Measurements from ENCODE around the gene PLXNB2.

PLXNB2 gene

GRCh38 chr22:50261615-50262459 is 45.6 kb downstream of the PLXNB2 start, which contains the start of gene MAPK12:
Gene MAPK12, minus strand, starts transcription at chr22:50261683. Its CDS starts 174 bp downstream, at chr22:50261509.
- peaks cover 13% of the 10 kb centered on the region for H3K4me1 ChIP-seq (ENCODE audit: control insufficient read depth, insufficient read depth, low read length)
- H3K27me3 ChIP-seq (ENCODE audit: control insufficient read depth, insufficient read depth, low read length), result peaks cover 39% of the 10 kb centered on the region
- no peak within 1 kb of the TSS for H3K27ac ChIP-seq (ENCODE audit: low read depth, low read length)
- no peak within 1 kb of the TSS for H3K9ac ChIP-seq (ENCODE audit: low read depth, low read length)
- H3K9me3 ChIP-seq (ENCODE audit: control insufficient read depth, insufficient read depth, low read length), result no peaks in the 10 kb centered on the region
- H3K4me3 ChIP-seq (ENCODE audit: low read depth, low read length), result peak within 1 kb of the TSS; percentile 64
- H3K36me3 ChIP-seq (ENCODE audit: control insufficient read depth, insufficient read depth, low read length), result 0 out of 2 replicates have a peak, but pooled peaks cover 3% of the 10 kb centered on the region

- Histone ChIP-seq H3K36me3 (ENCODE audit: control insufficient read depth, insufficient read depth, low read length) (peaks cover 3% of the 10 kb centered on the region; the same call in 1 of the 2 replicates), H3K4me1 (ENCODE audit: control insufficient read depth, insufficient read depth, low read length) (peaks cover 13% of the 10 kb centered on the region), H3K9ac (ENCODE audit: low read depth, low read length) (no peak overlapping the region), H3K4me3 (ENCODE audit: low read depth, low read length) (peak overlapping the region; percentile 64), H3K9me3 (ENCODE audit: control insufficient read depth, insufficient read depth, low read length) (no peaks in the 10 kb centered on the region), H3K27ac (ENCODE audit: low read depth, low read length) (no peak overlapping the region), H3K27me3 (ENCODE audit: control insufficient read depth, insufficient read depth, low read length) (peaks cover 30% of the 10 kb centered on the region)
Measured at GRCh38 chr22:50260801-50261614, 46.4 kb downstream of the PLXNB2 start.

GRCh38 chr22:50260434-50260800 is 47.0 kb downstream of the PLXNB2 start:
- Histone ChIP-seq H3K9me3 (ENCODE audit: control insufficient read depth, insufficient read depth, low read length) (no peaks in the 10 kb centered on the region), H3K4me3 (ENCODE audit: low read depth, low read length) (peak overlapping the region; percentile 64), H3K9ac (ENCODE audit: low read depth, low read length) (no peak overlapping the region), H3K27me3 (ENCODE audit: control insufficient read depth, insufficient read depth, low read length) (peaks cover 30% of the 10 kb centered on the region), H3K27ac (ENCODE audit: low read depth, low read length) (no peak overlapping the region), H3K4me1 (ENCODE audit: control insufficient read depth, insufficient read depth, low read length) (peaks cover 13% of the 10 kb centered on the region), H3K36me3 (ENCODE audit: control insufficient read depth, insufficient read depth, low read length) (peaks cover 7% of the 10 kb centered on the region; the same call in 1 of the 2 replicates)

- H3K4me1 ChIP-seq (ENCODE audit: control insufficient read depth, insufficient read depth, low read length), result peaks cover 13% of the 10 kb centered on the region
- H3K9ac ChIP-seq (ENCODE audit: low read depth, low read length), result no peak overlapping the region
- no peaks in the 10 kb centered on the region for H3K9me3 ChIP-seq (ENCODE audit: control insufficient read depth, insufficient read depth, low read length)
- no peak overlapping the region for H3K27ac ChIP-seq (ENCODE audit: low read depth, low read length)
- no peak overlapping the region for H3K4me3 ChIP-seq (ENCODE audit: low read depth, low read length)
- H3K36me3 ChIP-seq (ENCODE audit: control insufficient read depth, insufficient read depth, low read length), result peaks cover 7% of the 10 kb centered on the region; the same call in 1 of the 2 replicates
- H3K27me3 ChIP-seq (ENCODE audit: control insufficient read depth, insufficient read depth, low read length), result peaks cover 25% of the 10 kb centered on the region
Measured at GRCh38 chr22:50259302-50259701, 48.1 kb downstream of the PLXNB2 start.

GRCh38 chr22:50258361-50259292 is 48.8 kb downstream of the PLXNB2 start:
- H3K36me3 ChIP-seq (ENCODE audit: control insufficient read depth, insufficient read depth, low read length), result peaks cover 7% of the 10 kb centered on the region; the same call in 1 of the 2 replicates
- H3K4me1 ChIP-seq (ENCODE audit: control insufficient read depth, insufficient read depth, low read length), result peaks cover 13% of the 10 kb centered on the region
- H3K27me3 ChIP-seq (ENCODE audit: control insufficient read depth, insufficient read depth, low read length), result peaks cover 25% of the 10 kb centered on the region
- no peak overlapping the region for H3K4me3 ChIP-seq (ENCODE audit: low read depth, low read length)
- H3K9ac ChIP-seq (ENCODE audit: low read depth, low read length), result no peak overlapping the region
- H3K9me3 ChIP-seq (ENCODE audit: control insufficient read depth, insufficient read depth, low read length), result no peaks in the 10 kb centered on the region
- no peak overlapping the region for H3K27ac ChIP-seq (ENCODE audit: low read depth, low read length)

- Histone ChIP-seq H3K9me3 (ENCODE audit: control insufficient read depth, insufficient read depth, low read length) (no peaks in the 10 kb centered on the region), H3K4me1 (ENCODE audit: control insufficient read depth, insufficient read depth, low read length) (peaks cover 8% of the 10 kb centered on the region), H3K27me3 (ENCODE audit: control insufficient read depth, insufficient read depth, low read length) (peaks cover 18% of the 10 kb centered on the region), H3K36me3 (ENCODE audit: control insufficient read depth, insufficient read depth, low read length) (peaks cover 7% of the 10 kb centered on the region; the same call in 1 of the 2 replicates), H3K4me3 (ENCODE audit: low read depth, low read length) (no peak overlapping the region), H3K9ac (ENCODE audit: low read depth, low read length) (no peak overlapping the region), H3K27ac (ENCODE audit: low read depth, low read length) (no peak overlapping the region)
Measured at GRCh38 chr22:50257451-50258360, 49.7 kb downstream of the PLXNB2 start.

- no peak overlapping the region for H3K9ac ChIP-seq (ENCODE audit: low read depth, low read length)
- H3K9me3 ChIP-seq (ENCODE audit: control insufficient read depth, insufficient read depth, low read length), result no peaks in the 10 kb centered on the region
- H3K36me3 ChIP-seq (ENCODE audit: control insufficient read depth, insufficient read depth, low read length), result peaks cover 7% of the 10 kb centered on the region; the same call in 1 of the 2 replicates
- peaks cover 13% of the 10 kb centered on the region for H3K27me3 ChIP-seq (ENCODE audit: control insufficient read depth, insufficient read depth, low read length)
- peaks cover 1% of the 10 kb centered on the region for H3K4me1 ChIP-seq (ENCODE audit: control insufficient read depth, insufficient read depth, low read length)
- H3K27ac ChIP-seq (ENCODE audit: low read depth, low read length), result no peak overlapping the region
- no peak overlapping the region for H3K4me3 ChIP-seq (ENCODE audit: low read depth, low read length)
Measured at GRCh38 chr22:50257041-50257440, 50.4 kb downstream of the PLXNB2 start.

GRCh38 chr22:50256258-50256862 is 51.1 kb downstream of the PLXNB2 start:
- no peaks in the 10 kb centered on the region for H3K9me3 ChIP-seq (ENCODE audit: control insufficient read depth, insufficient read depth, low read length)
- H3K27me3 ChIP-seq (ENCODE audit: control insufficient read depth, insufficient read depth, low read length), result peaks cover 11% of the 10 kb centered on the region
- H3K9ac ChIP-seq (ENCODE audit: low read depth, low read length), result no peak overlapping the region
- H3K4me3 ChIP-seq (ENCODE audit: low read depth, low read length), result no peak overlapping the region
- H3K36me3 ChIP-seq (ENCODE audit: control insufficient read depth, insufficient read depth, low read length), result peaks cover 7% of the 10 kb centered on the region; the same call in 1 of the 2 replicates
- H3K27ac ChIP-seq (ENCODE audit: low read depth, low read length), result no peak overlapping the region
- no peaks in the 10 kb centered on the region; the same call in 1 of the 2 replicates for H3K4me1 ChIP-seq (ENCODE audit: control insufficient read depth, insufficient read depth, low read length)

- H3K27ac ChIP-seq (ENCODE audit: low read depth, low read length), result no peak overlapping the region
- H3K27me3 ChIP-seq (ENCODE audit: control insufficient read depth, insufficient read depth, low read length), result peaks cover 7% of the 10 kb centered on the region
- no peaks in the 10 kb centered on the region; the same call in 1 of the 2 replicates for H3K4me1 ChIP-seq (ENCODE audit: control insufficient read depth, insufficient read depth, low read length)
- H3K9me3 ChIP-seq (ENCODE audit: control insufficient read depth, insufficient read depth, low read length), result no peaks in the 10 kb centered on the region
- H3K36me3 ChIP-seq (ENCODE audit: control insufficient read depth, insufficient read depth, low read length), result peaks cover 7% of the 10 kb centered on the region; the same call in 1 of the 2 replicates
- no peak overlapping the region for H3K9ac ChIP-seq (ENCODE audit: low read depth, low read length)
- H3K4me3 ChIP-seq (ENCODE audit: low read depth, low read length), result no peak overlapping the region
Measured at GRCh38 chr22:50255607-50256006, 51.8 kb downstream of the PLXNB2 start.

Data from HUES48 (cell line).